Non-pigmented ciliary epithelial cell (primary cell): ENCODE results near the gene SUCO.

Experiments
- DNase-seq: peaks from one replicate; pipeline ENCODE4 v3.0.0-alpha.2; 2010; ENCODE audit warnings: low read depth

The SUCO gene

DNA sequence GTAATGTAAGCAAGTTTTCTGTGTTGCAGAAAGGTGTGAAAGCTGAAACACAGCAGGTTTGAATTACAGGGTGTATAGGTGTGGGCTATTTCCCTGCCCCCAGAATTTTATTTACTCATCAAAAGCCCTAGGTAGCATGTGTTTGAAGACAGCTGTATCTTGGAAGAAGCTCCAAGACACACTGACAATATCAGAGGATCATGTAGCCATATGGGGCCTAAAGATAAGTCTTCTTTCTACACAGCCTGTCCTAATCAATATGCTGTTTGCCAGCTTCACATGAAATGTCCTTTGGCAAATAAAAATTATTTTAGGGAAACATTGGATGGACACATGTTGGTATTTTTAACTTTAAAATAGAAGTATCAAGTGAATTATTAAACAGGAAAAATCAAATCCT lies 17.5 kb upstream of the SUCO start:
- no peak for DNase-seq

DNA sequence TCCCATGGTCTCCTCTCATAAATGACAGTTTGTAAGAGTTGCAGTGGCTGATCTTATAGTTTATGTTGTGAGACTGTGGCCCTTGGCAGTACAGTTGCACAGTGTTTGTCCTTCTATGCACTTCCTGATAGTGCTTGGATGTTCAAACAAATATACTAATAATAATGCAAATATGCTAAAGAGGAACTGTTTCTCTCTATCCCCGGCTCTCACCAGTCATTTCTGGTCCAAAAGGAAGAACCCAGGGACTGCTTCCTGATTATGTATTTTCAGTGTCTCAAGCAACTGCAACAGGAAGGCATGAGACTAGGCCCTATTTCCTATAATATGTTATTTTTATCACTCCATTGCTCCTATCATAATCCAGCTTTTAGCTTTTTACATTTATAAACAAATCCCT lies 17.0 kb upstream of the SUCO start:
- DNase-seq, result no peak

DNA sequence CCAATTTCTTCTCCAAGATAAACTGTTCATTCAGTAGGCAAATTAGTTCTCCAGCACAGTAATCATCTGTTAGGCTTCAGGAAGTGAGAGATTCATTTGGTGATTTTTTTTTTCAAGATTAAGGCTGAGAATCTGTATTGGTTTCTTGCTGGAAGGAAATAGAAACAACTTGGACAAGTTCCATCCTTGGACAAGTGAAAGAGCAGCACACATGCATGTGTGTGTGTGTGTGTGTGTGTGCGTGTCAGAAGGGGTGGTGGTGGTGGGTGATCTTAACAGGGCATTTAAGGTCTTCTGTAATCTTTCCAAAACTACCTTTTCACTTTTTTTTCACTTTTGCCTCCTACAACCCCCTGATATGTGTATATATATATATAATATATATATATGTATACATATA lies 15.9 kb upstream of the SUCO start:
- no peak for DNase-seq

DNA sequence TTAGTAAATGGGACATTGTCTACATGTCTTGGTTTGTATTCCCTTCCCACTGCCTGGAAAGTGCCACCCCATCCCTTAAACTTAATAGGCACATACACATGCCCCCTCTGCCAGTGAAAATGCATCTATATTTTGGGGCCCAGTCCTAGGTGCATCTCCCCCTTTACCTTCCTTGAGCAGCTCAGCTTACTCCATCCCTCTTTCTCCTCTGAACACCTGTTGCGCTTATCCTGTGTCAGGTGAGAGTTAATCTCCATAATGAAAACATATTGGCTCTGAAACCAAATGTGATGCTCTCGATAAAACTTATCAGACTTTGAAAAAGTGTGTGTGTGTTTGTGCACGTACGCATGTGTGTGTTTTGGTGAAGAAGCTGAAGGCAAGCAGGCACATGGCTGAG lies 15.4 kb upstream of the SUCO start:
- no peak for DNase-seq

- DNase-seq, result no peak
These were observed 3.6 kb upstream of the SUCO start for GRCh38 chr1:172529304-172529703.

- DNase-seq, result no peak
These were observed 3.0 kb upstream of the SUCO start for GRCh38 chr1:172530000-172530399.

DNA sequence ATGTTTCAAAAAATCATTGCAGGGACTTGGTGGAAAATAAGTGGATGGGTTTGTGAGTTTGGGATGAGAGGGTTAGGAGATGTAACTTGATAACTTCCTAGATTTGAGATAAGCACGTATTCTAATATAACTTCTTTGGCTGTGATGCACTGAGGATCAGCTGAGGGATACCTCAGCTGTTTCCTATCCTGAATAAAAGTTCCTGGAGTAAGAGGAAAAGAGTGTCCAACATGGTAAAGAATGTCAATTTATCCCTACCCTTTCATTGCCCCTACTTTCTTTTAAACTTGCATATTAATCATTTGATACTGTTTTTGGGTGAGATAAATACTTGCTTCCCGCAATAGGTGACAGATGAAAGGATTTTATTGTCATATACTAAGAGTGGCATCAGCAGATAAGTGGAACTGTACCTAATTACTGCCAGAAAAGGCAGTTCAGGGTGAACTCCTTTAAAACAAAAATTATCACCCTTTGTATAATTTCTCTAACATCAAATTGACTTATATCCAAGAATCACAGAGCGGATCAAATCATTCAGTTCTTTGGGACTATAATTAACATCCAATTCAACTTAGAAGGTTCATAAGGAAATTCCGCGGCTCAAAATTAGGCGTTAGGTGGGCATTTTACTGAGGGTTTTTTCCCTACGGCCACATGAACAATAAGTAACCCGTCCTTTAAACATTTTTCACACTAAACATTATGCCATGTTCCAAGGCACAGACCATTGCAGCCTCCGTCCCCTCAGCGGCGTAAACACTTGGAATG lies 1.4 kb upstream of the SUCO start:
- no peak for DNase-seq

- DNase-seq, result peak; percentile 97
These were observed 709 bp upstream of the SUCO start for GRCh38 chr1:172532183-172532699.

- no peak for DNase-seq
These were observed 682 bp downstream of the SUCO start for GRCh38 chr1:172533513-172534151.

- no peak for DNase-seq
These were observed 3.3 kb downstream of the SUCO start for GRCh38 chr1:172536256-172536655.

- DNase-seq, result no peak
These were observed 4.4 kb downstream of the SUCO start for GRCh38 chr1:172537366-172537765.

DNA sequence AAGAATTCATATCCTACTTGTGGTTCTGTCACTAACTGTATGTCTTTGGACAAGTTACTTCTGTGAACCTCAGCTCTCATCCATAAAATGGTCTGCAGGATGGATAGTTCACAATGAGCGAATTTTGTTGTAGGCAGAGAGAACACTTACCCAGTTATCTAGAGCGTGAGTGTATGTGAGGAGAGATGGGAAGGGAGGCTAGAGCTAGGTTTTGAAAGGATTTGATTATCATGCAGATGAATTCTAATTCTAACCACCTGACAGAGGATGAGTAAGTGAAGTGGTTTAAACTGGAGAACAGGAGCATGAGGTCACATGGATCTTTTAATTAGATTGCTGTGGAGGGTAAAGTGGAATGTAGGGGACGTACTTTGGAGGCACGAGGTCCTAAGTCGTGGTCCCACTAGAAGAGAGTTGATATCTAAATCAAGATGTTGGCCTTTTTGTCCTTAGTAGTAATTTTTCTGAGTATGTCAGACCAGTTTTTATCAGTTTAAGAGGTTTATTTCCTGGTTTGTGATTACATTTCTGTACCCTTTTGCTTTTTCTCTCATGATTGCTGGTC lies 5.0 kb downstream of the SUCO start:
- no peak for DNase-seq

GRCh38 chr1:172540635-172541034 lies 7.7 kb downstream of the SUCO start:
- no peak for DNase-seq

GRCh38 chr1:172544481-172545104 lies 11.6 kb downstream of the SUCO start:
- DNase-seq, result no peak

DNA sequence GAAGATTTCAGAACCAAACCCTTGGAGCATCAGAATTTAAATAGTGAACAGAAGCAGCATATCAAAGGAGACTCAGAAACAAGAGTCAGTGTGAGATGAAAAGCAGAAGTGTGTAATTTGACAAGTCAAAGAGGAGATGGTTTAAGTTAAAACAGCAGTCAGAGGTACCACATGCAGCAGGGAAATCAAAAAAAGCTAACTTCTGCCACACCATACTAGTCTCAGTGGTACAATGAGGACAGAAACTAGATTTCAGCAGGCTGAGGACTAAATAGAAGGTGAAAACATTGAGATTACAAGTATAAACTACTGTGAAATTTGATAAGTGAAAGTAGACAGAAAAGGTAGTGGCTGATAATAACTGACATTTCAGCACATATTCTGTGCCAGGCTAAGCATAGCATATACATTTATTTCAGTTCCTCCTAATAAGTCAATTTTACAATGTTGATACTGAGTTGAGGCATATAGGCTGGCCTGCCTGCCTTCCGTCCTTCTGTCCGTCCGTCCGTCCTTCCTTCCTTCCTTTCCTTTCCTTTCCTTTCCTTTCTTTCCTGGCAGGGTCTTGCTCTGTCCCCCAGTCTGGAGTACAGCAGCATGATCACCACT lies 12.6 kb downstream of the SUCO start:
- no peak for DNase-seq

DNA sequence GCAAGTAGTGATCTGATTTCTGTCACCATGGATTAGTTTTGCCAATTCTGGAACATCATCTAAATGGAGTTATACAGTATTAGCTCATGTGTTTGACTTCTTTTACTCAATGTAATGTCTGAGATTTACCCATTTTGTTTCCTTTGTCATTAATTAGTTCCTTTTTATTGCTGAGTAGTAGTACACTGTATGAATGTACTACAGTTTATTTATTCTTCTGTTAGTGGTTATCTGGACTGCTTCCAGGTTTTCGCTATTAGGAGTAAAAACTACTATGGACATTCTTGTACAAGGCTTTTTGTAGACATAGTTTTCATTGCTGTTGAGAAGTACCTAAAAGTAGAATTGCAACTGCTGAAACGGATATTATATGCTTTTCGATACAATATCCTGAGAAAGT lies 14.1 kb downstream of the SUCO start:
- DNase-seq, result no peak

GRCh38 chr1:172549621-172550280 lies 16.8 kb downstream of the SUCO start:
- DNase-seq, result no peak

- DNase-seq, result no peak
These were observed 18.3 kb downstream of the SUCO start for GRCh38 chr1:172551279-172551678.

- no peak for DNase-seq
These were observed 22.0 kb downstream of the SUCO start for GRCh38 chr1:172554915-172555314.

GRCh38 chr1:172556461-172556860 lies 23.5 kb downstream of the SUCO start:
- no peak for DNase-seq

DNA sequence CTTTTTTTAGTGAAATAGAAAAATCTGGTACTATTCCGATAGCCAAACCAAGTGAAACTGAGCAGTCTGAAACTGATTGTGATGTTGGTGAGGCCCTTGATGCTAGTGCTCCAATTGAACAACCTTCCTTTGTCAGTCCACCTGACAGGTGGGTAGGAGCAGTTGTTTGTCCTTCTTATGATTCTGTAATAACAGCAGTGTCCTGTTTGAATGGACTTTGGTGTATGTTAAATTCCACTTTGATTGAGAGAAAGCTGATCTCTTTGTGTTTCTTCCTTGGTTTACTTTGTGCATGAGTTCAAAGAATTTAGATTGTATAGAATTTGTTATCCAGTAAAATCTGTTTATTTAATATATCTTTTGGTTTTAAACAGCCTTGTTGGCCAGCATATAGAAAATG lies 24.3 kb downstream of the SUCO start:
- no peak for DNase-seq
